GM21737 (cell line): ENCODE results near the gene LRRC37A3.
"Not testable (repeated sequence)": the region's sequence is repeated elsewhere in the genome, so short reads cannot be mapped to it uniquely, and the experiment has no call there.

ENCODE experiments used
- ATAC-seq: cut with Tn5 transposase; IDR thresholded peaks from one replicate; pipeline ENCODE4 v1.9.1; 2021; ENCODE audit warnings: mild to moderate bottlenecking, moderate library complexity; ENCODE audit not compliant: unreplicated experiment

The LRRC37A3 gene

DNA sequence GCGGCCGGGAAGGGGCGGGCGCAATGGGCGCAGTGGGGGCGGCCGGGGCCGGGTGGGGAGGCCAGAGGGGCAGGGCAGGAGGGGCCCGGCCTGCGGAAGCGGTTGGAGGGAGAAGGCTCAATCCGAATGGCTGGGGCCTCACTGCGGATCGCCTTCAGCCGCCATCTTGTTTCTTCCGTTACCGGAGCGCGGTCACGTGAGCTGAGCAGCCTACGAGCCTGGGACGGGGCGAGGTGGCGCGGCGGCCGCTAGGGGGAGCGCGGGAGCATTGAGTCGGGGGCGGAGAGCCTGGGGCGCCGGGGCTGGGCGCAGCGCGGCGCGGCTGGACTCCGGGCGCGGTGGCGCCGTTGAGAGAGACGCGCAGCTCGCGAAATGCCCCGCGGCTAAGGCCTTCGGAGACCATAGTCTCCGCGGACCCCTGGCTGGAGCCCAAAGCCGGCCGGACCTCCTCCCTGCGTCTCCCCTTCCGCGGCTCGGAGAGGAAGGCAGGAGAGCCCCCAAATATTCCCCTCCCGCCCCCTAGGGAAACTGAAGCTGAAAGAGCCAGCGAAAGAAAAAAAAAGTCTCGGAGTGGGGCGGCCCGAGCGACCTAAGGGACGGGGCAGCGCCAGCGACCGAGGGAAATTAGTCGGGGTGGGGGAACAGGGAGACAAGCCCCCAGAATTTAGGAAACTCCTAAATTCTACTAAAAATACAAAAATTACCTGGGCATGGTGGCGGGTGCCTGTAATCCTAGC is at the start of gene LRRC37A3:
TSS of gene LRRC37A3 (minus strand) at position 190 of the 737 bp plus-strand sequence. CDS start 22,221 bp downstream, outside the sequence.
- ATAC-seq, result peak; percentile 87

DNA sequence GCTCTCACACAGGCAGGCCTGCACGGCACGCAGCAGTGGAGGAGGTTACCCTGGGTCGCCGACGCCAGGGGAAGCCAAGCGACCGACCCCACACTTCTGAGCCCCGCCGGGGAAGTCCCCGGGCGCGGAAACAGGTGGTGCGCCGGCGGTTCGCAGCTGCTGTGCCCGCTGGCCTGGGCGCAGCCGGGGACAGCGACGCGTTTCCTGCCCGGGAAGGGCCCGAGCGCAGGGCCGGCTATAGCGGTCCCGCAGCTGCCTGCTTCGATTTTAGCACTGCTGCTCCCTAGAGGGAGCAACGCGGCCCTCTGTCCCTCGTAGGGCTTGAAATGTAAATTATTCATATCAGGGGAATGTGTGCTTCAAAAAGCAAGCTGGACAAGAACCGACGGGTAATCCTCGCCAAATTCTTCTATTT is 46.6 kb upstream of the LRRC37A3 start:
- peak; percentile 87 for ATAC-seq

DNA sequence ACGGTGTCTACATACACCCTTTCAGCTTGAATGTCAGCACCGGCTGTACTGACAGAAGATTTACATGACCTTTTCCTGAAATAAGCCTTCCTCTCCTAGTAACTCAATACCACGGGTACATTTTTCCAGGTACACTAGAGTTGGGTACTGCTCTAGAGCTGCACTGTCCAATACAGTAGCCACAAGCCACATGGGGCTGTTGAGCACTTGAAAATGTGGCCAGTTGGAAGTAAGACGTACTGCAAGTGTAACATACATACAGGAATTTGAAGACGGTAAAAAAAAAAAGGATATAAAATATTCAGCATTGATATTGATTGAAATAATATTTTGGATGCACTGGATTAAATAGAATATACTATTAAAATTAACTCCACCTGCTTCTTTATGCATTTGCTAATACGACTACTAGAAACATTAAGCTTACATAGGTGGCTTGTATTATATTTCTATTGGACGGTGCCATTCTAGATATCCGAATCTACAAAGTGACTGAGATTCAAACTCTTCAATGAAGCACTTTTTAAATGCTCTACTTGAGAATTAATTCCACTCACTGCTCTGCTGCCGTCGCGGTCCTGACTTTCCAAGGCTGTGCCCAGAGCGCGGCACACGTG is 46.1 kb upstream of the LRRC37A3 start:
- ATAC-seq, result not testable (repeated sequence)

DNA sequence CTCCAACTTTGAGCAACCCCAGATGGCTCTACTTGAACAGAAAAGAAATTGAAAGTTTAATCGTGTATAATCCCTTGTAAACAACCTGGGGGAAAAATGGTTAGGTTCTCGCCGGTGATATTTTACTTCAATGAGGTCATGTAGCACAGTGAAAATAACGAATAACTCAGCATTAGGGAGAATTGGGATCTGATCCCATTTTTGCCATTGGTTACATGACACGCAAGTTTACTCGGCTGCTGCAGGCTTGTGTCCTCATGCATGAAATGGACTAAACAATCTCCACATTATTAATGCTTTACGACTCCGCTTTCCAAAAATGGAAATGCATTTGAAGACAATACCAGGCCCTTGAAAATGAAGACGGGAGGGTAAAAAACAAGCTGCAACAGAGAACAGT is 45.5 kb upstream of the LRRC37A3 start:
- ATAC-seq, result no peak

DNA sequence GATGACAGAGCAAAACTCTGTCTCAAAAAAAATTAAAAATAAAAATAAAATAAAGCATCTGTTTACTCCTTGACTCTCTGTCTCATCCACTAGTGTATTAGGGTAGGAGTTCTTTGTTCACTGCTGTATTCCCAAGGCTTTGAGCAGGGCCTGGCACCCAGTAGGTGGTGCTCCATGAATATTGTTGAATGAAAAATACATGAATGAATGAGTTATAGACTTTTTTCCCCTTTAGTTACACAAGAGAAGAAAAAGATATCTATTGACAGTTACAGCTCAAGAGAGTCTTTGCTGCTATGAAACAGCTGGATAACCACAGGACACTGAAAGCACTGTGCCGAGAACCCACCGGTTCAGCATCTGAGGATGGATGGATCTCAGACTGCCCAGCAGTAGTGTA is 44.5 kb upstream of the LRRC37A3 start:
- not testable (repeated sequence) for ATAC-seq

DNA sequence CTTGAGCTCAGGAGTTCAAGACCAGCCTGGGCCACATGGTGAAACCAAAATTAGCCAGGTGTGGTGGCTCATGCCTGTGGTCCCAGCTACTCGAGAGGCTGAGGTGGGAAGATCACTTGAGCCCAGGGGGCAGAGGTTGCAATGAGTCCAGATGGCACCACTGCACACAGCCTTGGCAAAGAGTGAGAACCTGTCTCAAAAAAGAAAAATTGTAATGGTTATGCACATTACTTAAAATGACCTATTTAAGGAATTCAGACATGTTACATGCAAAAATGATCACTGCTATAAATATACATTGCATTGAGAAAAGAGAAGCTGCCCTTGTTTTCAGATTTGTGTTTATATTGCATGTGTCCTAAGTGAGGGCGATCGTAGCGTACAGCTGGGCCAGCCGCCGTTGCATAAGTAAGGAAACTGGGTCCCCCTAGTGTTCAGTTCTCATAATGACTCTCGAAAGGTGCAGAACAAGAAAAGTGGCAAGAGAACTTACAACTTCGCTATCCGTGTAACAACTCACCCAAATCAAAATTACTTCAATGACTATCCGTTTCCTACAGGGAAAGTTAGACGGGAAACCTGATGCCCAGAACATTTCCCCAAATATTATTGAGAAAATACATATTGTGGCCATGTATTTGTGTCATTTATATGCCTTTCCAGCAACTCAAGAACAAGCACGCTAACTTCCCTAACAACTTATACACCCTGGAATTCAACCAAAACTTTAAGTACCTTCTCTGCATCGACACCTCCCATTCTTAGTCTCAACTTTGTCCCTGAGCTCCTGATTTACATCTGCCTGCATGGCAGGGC is 42.5 kb upstream of the LRRC37A3 start:
- ATAC-seq, result not testable (repeated sequence)

DNA sequence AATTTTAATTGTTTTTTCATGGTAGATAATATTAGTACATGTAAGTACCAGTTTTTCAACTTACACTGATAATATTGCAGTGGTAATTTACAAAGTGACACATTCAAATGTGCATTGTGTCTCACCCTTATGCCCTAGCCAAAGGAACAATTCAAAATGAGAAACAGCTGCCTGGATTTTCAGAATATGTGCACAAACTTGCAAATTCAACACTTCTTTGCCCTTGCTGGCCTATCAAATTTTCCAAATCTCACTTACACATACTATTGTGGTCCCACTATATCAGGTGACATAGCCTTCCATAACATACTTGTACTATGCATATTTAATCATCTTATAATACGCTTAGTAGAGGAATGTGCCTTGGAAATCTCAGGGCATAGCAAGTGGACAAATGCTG is 32.6 kb upstream of the LRRC37A3 start:
- ATAC-seq, result no peak

DNA sequence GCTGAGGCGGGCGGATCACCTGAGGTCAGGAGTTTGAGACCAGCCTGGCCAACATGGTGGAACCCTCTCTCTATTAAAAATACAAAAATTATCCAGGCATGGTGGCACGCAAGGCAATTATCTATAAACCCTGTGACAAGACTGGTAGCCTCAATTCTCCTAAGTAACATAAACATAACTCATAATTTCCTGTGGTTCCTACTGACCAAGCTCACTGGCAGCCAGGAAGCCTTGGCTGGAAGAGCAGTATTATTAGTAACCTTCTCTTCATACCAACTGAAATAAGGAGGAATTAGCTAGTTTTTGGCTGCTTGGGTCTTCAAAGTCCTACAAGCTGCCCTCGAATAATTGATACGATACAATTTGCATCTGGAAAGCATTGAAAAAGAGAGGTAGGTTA is 31.6 kb upstream of the LRRC37A3 start:
- ATAC-seq, result no peak

DNA sequence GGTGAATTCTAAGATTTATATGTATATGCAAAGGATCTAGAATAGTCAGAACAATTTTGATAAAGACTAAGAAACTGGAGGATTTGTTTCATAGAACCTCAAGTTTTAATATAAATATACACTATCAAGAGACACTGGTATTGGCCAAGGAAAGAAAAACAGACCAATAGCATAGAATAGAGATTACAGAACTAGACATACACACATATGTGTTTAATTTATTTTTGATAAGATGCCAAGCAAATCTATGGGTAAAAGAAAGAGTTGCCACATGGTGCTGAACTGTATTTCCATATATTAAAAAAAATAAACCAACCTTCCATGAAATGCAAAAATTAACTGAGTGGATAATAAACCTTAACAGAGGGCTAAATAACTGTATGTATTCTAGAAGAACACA is 27.9 kb upstream of the LRRC37A3 start:
- no peak for ATAC-seq

DNA sequence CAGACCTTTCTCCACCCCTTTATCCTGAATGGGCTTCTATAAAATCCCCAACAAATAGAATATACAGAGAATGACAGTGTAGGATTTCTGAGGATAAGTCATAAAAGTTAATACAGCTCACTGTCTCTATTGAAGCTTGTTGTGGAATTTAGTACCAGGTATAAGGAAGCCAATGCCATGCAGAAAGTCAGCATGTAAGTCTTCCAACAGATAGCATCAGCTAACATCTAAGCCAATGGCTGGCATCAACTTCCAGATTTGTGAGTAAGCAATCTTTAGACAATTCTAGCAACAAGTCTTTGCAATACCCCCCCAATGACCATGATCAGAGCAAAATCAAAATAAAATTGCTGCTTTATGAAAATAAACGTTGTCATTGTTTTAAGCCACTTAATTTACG is 22.5 kb upstream of the LRRC37A3 start:
- ATAC-seq, result no peak

DNA sequence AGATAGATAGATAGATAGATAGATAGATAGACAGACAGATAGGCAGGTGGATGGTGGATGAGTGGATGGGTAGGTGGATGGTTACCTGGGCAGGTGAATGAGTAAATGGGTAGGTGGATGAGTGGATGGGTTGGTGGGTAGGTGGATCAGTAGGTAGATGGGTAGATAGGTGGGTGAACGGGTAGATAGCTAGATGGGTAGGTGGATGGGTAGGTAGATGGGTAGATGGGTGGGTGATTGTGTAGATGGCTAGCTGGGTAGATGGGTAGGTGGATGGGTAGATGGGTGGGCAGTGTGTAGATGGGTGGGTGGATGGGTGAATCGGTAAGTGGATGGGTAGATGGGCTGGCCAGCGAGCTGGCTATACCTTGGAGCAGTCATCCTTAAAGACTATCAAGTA is 21.8 kb upstream of the LRRC37A3 start:
- ATAC-seq, result no peak

DNA sequence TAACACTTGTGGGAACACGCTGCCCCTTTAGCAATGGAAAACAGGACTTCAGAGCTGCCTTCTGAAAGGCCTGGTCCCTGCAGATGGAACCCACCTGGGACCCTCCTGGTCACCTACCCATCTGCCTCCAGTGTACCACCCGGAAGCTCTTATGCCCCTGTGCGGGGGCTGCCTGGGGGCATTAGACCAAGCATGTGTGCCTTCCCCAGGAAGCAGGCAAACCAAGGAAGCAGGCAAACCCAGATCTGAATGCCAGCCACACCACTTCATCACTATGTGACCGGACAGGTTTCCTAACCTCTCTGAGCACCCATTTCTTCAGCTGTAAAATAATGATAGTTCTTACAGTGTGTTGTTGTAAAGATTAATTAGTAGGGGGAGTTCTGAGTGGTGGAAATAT is 20.8 kb upstream of the LRRC37A3 start:
- ATAC-seq, result no peak

DNA sequence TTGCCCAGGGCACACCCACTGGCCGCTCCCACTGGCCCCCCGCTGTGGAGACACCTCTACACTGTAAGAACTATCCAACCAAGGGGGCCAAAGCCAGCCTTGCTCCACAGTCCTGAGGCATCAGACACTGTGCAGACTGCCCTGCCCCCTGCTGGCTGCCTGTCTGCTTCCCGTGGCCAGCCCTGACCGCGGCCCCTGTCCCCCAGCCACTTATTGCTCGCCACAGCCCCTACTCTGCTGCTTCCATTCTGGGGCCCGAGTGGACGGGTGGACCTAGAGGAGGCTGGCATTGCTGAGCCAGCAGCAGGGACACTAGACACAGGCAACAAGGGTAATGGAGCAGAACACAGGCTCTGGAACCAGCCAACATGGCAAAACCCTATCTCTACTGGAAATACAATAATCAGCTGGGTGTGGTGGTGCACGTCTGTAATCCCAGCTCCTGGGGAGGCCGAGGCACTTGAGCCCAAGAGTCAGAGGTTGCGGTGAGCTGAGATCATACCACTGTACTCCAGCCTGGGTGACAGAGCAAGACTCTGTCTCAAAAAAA is 19.7 kb upstream of the LRRC37A3 start:
- no peak for ATAC-seq

DNA sequence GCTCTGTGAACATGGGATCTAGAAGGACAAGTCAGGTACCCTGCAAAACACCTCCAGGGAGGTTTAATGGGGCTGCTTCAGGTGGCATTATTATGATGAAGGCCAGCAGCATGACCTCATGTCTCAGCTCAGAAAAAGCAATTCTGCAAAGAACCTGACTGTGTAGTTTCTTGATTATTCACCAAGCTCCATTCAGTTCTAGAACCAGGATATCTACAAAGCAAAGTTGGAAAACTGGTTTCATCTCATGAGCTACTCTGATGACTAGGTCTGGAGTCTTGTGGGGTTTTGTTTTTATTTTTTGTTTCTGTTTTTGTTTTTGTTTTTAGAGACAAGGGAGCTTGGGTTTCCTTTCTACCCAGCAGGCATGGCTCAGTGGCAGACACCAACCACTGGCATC is 19.0 kb upstream of the LRRC37A3 start:
- ATAC-seq, result no peak

DNA sequence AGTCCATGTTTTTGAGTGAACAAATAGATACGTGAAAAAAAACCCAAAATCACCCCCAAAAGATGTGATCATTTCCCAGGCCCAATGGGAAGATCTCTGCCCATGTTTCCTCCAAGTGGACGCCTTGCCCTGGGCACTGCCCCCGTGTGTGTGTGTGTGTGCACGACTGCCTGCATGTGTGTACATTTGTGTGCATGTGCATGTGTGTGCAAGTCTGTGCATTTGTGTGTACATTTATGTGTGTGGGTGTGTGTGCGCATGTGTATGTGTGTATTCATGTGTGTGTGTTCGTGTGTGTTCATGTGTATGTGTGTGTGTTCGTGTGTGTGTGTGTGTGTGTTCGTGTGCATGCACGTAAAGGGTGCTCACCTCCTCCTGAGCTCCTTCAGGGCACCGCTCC is 16.8 kb upstream of the LRRC37A3 start:
- no peak for ATAC-seq

DNA sequence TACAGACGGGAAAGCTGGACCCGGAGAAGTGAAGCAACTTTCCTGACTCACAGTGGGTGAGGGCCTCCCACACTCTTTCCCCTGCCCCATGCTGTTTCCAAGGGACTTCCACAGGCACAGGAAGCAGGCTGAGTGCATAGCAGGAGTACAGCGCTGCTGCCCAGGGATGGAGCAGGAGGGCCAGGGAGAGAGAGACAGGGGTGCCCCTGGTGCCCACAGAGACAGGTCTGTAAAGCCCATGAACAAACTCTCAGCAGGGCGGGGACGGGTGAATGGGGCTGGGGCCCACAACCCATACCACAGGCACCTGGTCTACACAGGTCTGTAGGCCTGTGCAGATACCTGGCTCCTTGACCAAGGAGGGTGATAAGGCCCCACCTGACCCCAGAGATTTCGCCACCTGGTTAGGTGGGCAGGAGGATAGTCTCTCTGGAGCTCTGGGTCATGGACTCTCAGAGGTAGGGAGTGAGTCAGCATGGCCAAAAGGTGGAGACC is 15.1 kb upstream of the LRRC37A3 start:
- ATAC-seq, result not testable (repeated sequence)

DNA sequence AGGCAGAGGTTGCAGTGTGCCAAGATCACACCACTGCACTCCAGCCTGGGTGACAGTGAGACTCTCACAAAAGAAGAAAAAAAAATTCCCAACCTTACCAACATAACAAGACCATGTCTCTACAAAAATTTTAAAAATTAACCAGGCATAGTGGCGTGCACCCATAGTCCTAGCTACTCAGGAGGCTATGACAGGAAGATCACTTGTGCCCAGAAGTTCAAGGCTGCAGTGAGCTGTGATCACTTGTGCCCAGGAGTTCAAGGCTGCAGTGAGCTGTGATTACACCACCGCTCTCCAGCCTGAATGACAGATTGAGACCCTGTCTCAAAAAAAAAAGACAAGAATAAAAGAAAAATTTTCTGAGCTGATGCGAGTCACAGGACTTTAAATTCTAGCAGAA is 13.6 kb upstream of the LRRC37A3 start:
- not testable (repeated sequence) for ATAC-seq

DNA sequence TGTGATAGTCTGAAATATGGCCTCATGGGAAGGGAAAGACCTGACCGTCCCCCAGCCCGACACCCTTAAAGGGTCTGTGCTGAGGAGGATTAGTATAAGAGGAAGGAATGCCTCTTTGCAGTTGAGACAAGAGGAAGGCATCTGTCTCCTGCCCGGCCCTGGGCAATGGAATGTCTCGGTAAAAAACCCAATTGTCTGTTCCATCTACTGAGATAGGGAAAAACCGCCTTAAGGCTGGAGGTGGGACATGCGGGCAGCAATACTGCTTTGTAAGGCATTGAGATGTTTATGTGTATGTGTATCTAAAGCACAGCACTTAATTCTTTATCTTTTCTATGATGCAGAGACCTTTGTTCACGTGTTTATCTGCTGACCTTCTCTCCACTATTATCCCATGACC is 11.1 kb upstream of the LRRC37A3 start:
- not testable (repeated sequence) for ATAC-seq

DNA sequence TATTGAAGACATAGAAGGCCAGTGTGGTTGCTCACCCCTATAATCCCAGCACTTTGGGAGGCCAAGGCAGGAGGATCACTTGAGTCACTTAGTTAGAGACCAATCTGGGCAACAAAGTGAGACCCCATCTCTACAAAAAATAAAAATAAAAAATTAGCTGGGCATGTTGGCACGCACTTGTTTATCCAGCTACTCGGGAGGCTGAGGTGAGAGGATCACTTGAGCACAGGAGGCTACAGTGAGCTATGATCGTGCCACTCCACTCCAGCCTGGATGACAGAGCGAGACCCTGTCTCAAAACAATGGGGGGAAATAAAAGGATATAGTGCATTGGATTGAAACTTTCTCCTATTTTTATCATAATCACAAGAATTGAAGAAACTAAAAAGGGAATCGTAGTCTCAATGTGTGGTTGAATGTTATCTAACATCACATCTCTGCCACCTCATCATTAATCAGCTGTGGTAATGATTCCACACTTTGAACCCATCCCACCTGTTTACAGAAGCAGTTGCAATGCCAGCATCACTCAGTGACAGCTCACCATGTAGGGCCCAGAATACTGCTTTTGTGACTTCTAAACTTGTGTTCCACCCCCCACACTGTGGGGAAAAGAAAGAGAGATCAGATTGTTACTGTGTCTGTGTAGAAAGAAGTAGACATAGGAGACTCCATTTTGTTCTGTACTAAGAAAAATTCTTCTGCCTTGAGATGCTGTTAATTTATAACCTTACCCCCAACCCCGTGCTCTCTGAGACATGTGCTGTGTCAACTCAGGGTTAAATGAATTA is 10.3 kb upstream of the LRRC37A3 start:
- ATAC-seq, result not testable (repeated sequence)

DNA sequence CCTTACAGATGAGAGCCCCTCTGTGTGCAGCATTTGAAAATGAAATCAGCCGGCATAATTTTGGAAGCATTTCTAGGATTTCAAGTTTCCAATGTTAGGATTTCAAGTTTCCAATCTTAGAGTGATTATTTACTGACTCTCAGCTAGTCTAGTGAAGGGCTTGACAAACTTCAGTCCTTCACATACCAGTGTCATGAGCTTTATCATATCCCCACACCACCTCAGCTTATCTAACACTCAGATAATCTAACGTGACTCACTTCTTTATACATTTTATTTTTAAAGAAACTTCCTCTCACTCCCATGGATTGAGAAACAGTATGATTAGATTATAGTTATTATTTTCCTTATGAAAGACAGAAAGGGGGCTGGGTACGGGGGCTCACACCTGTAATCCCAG is 9.4 kb upstream of the LRRC37A3 start:
- ATAC-seq, result not testable (repeated sequence)
